Fibroblast of peridontal ligament (primary cell): ENCODE results near the gene VAMP5.
"Not testable (repeated sequence)": the region's sequence is repeated elsewhere in the genome, so short reads cannot be mapped to it uniquely, and the experiment has no call there.

Experiments used
- DNase-seq: peaks from one replicate; pipeline ENCODE4 v3.0.0-alpha.2; 2010; ENCODE audit errors: extremely low read depth

VAMP5 gene

DNA sequence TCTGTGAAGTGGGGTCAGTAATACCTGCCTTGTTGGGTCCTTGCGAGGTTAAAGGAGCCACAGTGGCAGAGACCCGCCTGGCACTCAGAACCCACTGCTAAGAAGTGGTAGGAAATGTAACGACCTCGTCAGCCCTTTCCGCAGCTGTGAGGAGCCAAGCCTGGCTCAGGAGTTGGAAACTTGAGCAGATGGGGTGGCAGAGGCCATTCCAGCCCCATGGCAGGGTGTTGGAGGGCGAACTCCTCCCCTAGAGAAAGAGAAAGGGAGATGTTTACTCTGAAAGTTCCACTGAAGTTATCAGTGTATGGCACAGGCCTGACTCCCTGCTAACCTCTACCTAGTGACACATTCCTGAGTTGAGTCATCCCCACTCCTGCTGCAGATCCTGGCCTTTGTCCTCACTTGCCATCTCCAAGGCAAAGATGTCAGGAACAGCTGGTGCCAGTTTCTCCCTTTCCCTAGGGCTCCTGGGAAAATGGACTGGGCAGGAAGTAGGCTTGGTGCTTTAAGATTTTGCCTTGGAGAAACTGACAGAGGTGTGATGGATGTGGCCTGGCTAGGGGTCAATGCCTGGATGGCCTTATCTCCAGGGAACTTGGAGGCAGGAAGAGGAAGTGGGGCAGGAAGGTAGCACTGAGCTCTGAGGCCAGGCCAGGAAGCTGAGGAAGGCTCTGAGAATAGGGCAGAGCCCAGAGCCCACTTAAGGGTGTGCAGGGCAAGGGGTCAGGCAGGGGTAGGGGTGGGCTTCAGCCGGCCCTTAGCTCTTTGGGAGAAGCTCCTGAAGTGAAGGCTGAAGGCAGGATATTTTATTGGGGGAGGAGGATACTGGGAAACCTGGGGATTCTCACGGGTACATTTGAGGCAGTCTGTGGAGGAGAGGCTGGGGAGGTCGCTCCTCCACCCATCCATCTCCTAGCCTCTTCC lies 888 bp downstream of the VAMP5 start:
- DNase-seq = peak; percentile 36

DNA sequence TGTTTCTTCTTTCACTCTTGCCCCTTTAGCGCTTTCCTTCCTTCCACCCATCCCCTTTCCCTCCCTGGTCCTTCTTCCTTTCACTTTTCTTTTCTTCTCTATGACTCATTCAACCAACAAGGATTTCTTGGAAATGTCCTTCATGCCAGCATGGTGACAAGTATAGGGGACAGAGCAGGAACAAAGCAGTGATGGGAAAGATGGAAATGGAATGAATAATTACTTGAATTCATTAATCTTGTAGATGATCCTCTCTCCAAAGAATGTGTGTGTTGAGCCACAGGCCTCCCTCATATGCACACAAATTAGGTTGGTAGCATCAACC lies 1.5 kb downstream of the VAMP5 start:
- peak; percentile 48 for DNase-seq

DNA sequence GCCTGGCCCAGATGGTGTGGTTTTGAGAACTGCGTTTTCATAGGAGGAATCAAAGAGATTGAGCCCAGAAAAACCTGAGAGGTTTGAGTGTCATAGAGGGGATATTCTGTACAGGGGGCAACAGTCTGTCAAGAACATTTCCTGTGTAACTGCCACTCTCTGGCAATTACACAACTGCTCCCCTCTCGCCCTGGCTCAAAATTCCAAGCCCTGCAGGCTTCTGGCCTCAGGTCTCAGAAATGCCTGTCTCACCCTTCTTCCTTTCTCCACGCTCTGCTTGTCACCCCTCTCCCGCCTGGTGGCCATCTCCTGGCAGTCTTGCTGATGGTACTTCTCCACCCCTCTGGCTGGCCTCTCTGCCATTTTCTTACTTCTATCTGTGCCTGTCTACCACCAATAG lies 4.0 kb downstream of the VAMP5 start:
- no peak for DNase-seq

DNA sequence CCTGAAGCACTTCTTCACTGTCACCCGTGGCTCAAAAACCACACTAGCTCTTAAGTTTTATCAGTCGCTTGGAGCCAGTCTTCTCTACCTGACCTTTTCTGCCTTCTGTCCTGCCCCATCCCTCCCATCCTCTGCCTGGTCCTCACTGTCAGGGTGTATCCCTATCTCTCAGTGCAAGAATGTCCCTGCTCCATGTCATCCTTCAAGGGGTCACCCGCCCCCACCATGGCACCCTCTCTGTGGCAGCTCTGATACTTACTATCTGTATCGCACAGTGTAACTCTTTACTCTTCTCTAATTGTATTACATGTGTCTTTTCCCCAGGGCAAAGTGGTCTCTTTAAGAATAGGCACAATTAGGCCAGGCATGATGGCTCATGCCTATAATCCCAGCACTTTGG lies 4.4 kb downstream of the VAMP5 start:
- DNase-seq = no peak

DNA sequence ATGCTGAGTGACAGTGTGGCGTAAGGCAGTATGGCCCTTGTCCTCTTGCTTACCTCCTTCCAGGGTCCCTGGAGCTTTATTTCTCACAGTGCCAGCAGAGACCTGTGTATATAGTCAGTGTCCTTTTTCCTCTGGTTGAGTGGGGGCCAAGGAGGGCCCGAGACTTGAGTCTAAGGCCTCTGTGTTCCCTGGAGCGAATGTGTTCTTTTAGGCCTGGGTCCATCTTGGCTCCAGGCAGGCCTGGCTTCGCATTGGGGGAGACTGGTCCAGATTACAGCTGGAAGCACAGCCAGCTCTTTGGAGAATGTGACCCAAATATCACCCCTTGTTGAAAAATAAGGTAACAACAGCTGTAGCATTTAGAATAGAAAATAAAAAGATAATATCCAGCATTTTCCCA lies 5.0 kb downstream of the VAMP5 start:
- DNase-seq = no peak

DNA sequence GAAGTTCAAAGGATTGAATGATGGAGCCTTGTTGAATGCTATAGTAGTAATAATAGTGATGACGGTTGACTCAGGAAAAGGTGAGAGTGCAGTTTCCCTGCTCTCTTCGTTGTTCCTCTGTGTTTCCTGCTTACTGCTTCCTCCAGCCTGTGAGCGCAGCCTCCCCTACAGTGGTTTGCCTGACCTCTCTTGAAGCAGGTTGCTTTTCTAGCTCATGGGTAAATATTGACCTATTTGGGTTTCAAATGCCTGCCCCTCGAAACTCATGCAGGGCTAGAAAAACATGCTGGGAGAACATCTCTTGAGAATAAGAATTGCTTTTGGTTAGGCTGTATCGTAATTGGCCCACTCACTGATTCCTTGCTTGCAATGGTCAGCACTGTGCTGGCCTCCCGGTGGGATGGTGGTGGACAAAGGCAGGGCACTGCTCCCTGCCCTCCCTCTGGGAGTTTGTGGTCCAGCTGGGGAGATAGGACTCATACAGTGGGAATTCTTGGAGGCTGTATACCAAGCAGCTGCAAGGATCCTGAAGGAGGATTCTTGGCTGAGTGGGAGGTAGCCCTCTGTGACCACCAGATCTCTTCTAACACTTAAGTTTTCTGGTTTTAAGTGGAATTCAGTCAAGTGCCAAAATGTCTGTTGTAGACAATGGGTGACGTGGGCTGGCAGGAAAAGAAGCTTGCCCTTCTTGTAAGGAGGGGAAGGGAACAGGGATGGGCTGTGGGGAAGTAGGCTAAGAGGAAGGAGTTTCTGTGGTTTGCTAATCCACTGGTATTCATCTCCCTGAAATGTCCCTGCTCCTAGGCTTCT lies 6.0 kb downstream of the VAMP5 start:
- DNase-seq = peak; percentile 98

DNA sequence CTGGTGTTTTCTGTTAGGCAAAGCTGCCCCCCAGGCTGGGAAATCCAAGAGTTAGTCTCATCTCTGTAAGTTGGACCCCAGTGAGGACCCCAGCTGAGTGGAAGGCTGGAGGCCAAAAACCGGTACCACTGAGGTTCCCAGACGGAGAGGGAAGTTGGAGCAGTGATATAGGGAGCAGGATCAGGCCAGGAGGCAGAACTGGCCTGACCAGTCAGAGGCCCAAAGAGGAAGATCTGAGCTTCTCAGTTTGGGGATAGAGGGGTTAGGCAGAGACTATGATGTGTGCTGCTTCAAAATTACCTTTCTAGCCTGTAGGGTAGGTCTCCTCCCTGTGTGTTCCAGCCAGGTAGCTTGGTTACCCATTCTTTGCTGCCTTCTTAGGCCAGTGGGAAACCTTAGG lies 6.7 kb downstream of the VAMP5 start:
- no peak for DNase-seq

DNA sequence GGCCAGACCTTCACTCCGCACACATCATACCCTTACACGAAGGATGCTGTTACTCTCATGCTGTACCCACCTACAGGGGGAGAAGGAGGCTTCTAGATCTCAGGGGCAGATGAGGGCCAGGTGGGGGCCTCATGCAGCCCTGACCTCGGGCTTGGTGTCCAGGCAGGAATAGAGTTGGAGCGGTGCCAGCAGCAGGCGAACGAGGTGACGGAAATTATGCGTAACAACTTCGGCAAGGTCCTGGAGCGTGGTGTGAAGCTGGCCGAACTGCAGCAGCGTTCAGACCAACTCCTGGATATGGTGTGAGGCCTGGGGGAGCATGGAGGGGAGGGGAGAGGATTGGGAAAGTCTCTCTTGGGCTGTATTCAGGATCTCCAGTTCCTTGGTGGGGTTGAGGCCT lies 7.3 kb downstream of the VAMP5 start:
- DNase-seq = no peak

DNA sequence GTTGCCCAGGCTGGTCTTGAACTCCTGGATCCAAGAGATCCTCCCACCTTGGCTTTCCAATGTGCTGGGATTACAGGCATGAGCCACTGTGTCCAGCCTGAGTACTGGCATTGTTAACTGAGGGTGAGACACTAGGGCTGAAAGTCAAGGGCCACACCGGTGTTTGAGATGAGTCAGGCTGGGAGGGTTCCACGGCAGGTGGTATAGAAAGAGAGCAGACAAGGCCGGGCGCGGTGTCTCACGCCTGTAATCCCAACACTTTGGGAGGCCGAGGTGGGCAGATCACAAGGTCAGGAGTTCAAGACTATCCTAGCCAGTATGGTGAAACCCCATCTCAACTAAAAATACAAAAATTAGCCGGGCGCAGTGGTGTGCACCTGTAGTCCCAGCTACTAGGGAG lies 8.1 kb downstream of the VAMP5 start:
- not testable (repeated sequence) for DNase-seq

DNA sequence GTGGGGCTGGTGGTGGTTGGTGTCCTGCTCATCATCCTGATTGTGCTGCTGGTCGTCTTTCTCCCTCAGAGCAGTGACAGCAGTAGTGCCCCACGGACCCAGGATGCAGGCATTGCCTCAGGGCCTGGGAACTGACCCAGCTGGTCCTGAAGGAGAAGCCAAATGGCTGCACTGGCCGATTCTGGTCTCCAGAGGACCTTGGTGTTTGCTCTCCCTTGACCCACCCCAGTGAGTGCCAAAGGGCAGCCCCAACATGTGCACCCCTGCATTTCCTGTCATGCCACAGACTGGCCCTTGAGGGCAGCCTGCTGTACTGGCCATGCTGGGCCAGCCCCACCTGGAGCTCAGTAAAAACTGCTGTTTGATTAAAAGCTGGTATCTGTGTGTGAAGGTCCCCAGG lies 8.8 kb downstream of the VAMP5 start:
- DNase-seq = no peak

DNA sequence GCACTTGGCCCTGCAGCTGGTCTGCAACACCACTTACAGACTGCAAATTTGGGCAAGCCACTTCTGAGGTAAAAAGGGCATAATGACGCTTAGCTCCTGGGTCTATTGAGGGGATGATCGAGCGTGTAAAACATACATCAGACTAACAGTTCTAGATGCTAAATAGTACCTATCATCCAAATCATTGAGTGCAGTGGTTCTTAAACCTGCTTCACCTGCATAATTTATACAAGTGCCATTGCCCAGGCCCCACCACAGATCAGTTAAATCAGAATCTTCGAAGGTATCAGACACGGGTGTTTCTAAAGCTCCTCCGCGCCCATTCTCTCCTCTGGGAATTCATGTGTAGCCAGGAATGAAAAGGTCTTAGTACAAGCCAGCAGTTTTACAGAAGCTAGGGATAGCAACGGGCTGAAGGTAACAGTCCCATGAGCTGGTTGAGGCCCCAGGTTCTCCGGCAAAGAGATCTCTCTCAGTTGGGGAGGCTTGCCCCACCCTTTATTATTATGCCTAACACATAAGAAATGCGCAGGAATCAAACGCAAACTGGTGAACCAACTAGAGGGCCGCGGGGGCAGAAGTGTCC lies 10.6 kb downstream of the VAMP5 start:
- no peak for DNase-seq

DNA sequence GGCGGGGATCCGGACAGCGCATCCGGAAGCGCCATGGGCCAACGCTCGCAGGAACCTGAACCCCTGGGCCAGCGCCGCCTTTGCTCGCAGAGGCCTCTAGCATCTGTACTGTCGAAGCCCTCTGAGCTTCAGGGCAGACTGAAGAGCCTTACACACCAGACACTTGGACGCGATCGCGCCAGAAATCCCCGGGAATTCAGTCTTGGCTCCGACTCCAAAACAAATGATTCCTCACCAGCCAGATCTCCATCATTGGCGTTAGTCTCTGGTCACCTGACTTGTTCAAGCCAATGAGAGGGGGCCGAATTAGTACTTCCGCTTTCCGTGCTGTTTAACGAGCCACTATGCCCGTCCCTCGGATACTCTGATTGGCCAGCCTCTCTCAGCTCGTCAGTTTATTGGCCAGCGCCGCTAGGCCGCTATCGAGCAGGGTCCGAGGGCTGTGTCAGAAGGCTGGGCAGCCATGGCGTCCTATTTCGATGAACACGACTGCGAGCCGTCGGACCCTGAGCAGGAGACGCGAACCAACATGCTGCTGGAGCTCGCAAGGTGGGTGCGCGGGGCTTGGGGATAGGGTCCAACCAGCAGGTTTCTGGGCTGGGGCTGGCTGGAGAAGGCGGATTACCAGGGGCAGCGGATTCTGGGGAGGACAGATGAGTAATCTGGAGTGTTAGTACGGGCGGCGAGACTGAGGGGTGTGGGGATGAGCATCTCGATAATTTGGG lies 11.2 kb downstream of the VAMP5 start, which contains the start of gene RNF181:
TSS of gene RNF181 (plus strand) at position 445 of the 725 bp plus-strand sequence. CDS start at position 464, 19 bp downstream.
- DNase-seq = peak; percentile 100

DNA sequence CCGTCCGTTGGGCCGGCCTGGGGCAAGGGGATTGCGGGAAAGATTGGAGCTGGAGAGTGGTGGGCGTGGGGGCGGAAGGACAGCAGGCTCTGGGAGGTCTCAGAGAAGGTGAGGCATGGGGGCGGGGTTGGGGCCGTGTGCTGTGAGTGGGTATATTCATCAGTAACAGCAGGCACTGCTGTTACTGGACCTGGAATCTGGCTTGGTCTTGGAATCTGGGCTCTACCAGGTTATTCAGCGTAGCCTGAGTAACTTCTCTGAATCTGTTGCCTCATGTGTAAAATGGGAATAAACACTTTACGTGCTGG lies 11.7 kb downstream of the VAMP5 start:
- DNase-seq = no peak

DNA sequence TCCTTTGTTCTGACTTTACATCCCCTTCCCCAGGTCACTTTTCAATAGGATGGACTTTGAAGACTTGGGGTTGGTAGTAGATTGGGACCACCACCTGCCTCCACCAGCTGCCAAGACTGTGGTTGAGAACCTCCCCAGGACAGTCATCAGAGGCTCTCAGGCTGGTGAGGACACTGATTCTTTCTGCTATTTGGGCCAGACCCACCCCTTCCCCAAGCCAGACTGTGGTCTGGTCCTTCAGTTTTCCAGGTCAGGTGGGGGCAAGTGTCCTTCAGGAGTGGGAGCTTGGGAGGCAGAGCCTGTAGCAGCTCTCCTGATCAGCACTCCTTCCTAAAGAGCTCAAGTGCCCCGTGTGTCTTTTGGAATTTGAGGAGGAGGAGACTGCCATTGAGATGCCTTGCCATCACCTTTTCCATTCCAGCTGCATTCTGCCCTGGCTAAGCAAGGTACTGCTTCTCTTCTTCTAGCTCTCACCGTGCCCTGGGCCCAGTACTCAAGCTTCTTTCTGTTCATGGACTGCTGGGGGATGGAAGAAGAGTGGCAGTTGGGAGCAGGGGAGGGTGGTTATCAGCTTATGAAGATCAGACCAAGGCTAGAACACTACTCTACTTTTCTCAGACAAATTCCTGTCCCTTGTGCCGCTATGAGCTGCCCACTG lies 12.4 kb downstream of the VAMP5 start:
- no peak for DNase-seq

DNA sequence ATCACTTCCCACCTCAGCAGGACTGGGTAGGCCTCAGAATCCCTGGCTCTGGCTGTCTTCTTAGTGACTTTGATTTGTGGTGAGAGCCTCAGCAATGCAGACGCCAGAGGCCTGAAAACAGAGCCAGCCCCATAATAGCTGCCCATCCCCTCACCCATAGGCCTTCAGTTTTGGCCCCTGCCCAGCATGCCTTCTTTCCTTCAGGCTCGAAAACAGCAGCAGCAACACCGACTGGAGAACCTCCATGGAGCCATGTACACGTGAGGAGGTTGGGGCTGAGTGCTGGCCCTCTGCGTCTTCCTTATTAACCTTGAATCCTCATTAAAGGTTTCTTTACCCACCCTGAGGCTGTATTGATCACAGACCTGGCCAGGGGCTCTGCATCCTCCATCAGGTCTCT lies 13.0 kb downstream of the VAMP5 start:
- DNase-seq = no peak

DNA sequence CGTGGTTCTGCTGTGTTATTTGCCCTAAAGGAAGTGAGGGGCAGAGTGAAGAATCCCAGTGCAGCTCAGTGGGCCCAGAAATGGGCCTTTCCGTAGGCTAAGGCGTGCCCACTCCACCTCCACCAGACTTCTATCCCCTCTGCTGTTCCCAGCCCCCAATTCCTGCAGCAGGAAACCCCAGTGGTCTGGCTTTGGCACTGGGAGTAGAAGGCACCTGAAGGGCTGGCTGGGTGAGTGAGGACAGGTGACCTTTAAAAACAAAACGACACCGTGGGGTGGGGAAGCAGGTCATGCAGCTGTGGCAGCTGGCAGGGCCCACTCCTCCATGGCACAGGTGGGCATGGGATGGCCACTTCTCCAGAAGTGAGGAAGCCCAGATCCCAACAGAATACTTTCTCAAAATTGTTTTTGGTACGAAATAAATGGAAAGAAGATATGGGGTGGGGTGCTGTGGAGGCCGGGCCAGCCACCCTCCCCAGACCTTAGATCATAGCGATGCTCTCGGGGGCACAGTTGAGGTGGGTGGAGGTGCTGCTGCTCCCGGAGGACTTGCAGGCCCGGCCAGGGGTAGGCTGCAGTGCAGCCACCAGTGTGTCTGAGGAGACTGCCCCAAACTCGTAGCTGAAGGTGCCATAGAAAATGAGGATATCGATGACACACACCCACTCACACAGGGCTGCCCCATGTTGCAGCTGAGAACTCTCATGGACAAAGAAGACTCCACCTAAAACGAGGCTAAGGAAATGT lies 14.5 kb downstream of the VAMP5 start:
- DNase-seq = no peak

DNA sequence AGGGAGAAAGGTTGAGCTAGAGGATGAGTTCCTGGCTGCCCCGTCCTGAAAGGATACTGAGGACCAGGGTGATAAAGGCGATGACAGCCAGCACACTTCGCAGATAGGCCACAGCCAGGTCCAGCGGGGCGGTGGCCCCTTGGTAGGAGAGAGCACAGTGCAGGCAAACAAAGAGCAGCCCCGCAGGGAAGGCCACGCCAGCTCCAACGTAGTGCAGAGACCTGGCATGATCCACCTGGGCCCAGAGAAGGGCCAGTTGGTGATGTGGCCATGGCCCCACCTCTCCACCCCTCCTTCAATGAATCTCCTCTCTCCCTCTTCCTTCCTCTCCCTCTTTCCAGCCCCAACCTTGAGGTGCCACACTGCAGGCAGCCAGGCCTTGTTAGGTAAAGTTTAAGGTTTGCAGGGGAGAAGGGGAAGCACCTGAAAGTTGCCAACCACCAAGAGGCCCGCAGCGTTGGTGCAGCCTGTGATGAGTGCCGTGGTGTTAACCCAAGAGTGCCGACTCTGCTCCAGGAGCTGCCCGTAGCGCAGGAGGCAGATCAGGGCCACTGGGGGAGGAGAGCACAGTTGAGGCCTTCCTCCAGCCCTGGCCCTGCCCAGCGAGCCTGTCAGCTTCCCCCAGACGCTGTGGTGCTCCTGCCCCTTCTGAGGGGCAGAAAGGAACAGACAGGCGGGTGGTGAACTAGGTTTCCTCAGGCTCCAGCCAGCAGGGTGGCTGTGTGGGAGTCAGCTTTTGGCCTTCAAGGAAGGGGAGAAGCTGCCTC lies 15.4 kb downstream of the VAMP5 start:
- no peak for DNase-seq

DNA sequence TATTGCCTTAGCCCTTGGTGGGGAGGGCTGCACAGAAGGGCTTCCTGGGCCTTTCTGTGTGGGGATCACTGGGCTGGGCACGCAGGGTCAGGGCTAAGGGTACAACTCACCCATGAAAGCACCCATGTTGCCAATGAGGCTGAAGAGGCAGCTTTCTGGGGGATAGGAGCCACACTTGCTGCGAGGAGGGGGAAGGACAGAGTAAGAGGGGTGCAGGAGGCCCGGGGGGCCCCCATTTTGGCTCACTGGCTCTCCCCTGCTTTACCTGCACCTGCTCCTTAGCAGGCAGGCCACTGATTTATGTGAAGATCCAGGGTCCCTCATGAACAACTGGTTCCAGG lies 16.0 kb downstream of the VAMP5 start:
- no peak for DNase-seq

DNA sequence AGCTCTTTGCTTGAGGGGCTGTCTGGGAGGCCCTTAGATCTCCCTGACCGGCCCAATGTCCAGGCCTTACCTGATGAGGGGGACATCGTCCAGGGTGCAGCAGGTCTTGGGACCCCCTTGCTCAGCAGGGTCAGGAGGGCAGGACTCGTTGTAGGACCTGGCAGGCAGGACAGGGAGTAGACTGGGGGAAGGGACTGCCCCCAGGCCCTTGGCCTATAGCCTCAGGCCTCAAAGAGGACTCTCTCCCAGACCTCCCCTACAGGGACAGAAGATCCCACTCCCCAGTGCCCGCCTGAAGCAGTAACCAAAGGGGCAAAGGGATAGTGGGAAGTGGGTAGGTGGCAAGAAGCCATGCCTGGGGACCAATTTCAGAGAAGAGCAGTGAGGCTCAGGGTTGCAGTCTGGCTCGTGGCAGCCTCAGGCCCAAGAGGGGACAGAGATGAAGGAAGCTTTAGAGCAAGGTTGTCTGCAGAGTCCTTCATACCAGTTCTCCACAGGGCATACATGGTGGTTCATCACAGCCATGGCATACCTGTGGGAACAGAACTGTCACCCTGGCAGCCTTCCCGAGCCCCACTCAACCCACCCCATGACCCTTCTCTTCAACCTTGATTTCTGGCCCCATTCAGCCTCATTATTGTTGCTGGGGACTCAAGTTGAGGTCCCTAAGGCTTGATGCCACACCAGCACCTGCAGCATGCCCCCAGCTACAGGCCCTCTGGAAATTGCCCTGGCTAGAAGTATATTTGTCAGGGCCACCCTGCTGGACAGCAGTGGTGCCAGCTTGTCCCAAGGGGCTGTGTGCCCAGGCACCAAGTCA lies 16.9 kb downstream of the VAMP5 start:
- no peak for DNase-seq
